Measurements from ENCODE around the gene TAF10.

Gene TAF10

GRCh38 chr11:6640036-6640984 is 28.3 kb upstream of the TAF10 start:
- DNase-seq (ENCODE audit: low read depth) = no peak

DNA sequence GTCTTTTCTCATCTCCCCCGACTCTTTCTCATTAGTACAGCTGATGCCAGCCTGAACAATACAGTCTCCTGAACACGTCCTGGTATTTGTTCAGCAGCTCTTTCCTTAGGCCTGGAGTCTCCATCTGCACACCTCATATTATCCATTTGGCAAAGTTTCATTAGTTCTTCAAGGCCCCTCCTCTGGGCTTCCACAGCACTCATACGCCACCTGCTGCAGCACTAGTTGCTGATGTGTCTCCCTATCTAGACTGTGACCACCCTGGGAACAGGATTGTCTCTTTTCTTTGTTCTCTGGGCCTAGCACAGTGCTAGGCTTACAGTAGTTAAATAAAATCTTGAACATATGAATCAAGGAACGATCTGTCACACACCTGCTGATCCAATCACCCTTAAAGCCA is 26.4 kb upstream of the TAF10 start:
- DNase-seq (ENCODE audit: low read depth) = no peak

GRCh38 chr11:6637871-6638270 is 25.9 kb upstream of the TAF10 start:
- no peak for DNase-seq (ENCODE audit: low read depth)

- DNase-seq (ENCODE audit: low read depth) = no peak
Measured at GRCh38 chr11:6636480-6636879, 24.5 kb upstream of the TAF10 start.

- DNase-seq (ENCODE audit: low read depth) = no peak
Measured at GRCh38 chr11:6635082-6635932, 23.3 kb upstream of the TAF10 start.

DNA sequence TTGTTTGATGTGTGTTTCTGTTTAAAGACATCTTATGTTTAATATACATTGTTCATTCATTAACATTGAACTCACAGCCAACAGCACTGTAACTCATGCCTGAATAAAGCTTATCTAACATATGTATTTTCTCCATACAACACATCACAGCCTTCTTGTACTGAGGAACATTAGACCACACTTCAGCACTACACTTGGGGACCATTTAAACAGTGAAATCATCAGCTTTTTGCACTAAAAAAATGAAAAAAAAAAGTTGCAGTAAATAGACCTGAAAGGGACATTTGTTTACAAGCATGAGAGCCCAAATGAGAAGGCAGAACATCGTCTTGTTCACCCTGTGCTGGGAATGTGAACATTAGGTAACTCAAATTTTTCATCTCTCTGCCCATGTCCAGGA is 22.5 kb upstream of the TAF10 start:
- DNase-seq (ENCODE audit: low read depth) = no peak

GRCh38 chr11:6633422-6634408 is 21.7 kb upstream of the TAF10 start:
- DNase-seq (ENCODE audit: low read depth) = no peak

GRCh38 chr11:6632116-6633073 is 20.4 kb upstream of the TAF10 start:
- DNase-seq (ENCODE audit: low read depth) = no peak

- DNase-seq (ENCODE audit: low read depth) = no peak
Measured at GRCh38 chr11:6631361-6631890, 19.4 kb upstream of the TAF10 start.

- DNase-seq (ENCODE audit: low read depth) = no peak
Measured at GRCh38 chr11:6630632-6631291, 18.7 kb upstream of the TAF10 start.

DNA sequence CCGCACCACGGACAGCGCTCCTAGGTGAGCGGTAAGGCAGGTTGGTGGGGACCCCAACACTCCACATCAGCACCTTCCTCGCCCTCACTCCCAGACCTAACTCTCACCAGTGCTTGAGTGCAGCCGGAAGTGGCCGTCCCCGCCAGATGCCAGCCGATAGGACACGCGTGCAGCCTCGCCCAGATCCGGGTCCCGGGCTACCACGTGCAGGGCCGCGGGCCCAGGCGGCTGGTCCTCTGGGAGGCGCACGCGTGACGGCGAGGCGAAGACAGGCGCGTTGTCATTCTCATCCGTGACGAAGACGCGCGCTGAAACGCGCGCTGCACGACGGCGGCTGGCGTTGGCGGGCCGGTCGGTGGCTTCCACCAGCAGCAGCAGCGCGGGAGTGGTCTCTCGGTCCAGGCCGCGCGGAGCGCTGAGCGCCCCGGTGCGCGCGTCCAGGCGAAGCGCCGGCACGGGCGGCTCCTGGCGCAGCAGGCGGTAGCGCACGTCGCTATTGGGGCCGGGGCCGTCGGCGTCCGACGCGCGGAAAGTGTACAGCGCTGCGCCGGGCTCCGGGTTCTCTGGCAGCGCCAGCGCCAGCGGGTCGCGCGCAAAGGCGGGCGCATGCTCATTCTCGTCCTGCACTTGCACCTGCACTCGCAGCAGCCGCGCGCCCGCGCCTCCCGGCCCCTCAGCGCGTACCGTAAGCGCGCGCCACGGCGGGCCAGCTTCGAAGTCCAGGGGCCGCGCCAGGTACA is 18.0 kb upstream of the TAF10 start:
- DNase-seq (ENCODE audit: low read depth) = no peak

GRCh38 chr11:6629573-6629891 is 17.5 kb upstream of the TAF10 start:
- no peak for DNase-seq (ENCODE audit: low read depth)

DNA sequence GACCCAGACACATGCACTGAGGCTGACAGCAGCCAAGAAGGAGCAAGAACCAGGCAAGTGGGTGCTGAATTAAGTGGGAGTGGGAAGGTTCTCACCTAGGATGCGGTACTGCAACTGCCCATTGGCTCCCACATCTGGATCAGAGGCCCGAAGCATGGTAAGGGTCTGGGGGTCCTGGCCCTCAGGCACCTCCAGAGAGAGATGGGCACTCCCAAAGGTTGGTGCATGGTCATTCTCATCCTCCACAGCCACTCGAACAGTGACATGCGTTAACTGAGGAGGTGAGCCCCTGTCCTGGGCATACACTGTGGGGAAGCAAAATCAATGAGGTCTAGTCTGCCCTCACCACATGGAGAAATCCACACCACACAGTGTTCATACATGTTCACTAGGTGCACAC is 16.5 kb upstream of the TAF10 start:
- no peak for DNase-seq (ENCODE audit: low read depth)

GRCh38 chr11:6627762-6628241 is 15.8 kb upstream of the TAF10 start:
- no peak for DNase-seq (ENCODE audit: low read depth)

DNA sequence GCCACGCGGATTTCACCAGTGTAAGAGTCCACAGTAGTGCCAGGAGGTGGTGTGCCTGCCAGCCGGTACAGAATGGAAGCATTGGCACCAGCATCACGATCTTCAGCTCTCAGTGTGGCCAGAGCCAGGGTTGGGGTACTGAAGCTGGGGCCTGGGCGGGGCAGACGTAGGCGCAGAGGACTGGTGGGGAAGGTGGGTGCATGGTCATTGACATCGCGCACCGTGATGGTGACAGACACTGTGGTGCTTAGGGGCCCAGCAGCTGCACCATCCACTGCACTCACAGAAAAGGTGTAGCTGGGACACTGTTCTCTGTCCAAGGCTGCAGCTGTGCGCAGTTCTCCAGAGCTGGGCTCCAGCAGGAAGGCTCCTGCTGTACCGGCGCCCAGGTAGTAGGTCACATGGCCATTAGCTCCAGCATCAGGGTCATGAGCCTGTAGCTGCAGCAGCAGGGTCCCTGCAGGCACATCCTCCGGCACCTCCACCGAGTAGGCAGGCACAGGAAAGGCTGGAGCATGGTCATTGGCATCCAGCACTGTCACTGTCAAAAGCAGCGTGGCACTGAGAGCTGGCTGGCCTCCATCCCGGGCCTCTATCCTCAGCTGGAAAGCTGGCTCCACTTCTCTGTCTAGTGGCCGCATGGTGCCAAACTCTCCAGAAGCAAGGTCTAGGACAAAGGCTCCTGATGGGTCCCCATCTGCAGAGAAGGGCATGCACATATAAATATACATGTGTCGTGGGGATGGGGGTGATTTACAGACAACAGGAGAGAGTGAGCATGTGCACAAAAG is 15.2 kb upstream of the TAF10 start:
- DNase-seq (ENCODE audit: low read depth) = no peak

DNA sequence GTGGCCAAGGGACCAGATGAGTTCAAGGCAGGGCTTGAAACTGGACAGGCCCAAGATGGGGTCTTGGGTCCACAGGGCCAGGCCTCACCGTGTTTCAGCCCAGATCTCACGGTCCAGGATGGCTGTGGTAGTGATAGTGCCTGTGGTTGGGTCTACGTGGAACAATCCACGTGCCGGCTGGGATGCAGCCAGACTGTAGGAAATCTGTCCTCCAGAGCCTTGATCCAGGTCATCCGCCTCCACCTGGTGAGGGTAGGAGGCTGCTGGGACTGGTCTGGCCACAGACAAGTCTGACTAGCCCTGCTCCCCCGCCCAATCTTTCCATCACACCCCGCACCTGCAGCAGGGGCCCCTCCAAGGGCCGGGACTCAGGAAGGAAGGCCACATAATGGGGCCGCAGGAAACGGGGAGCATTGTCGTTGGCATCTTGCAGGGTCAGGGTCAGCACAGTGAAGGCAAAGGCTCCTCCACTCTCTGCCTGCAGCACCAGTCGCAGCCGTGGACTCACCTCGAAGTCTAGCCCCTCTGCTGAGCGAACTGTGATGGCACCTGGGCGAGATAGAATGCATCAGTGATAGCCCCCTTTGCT is 13.9 kb upstream of the TAF10 start:
- no peak for DNase-seq (ENCODE audit: low read depth)

- DNase-seq (ENCODE audit: low read depth) = no peak
Measured at GRCh38 chr11:6625156-6625831, 13.3 kb upstream of the TAF10 start.

All from activated T-cell treated with anti-CD3 and anti-CD28 coated beads for 48 hours (primary cell).